GM23338 (cell line): ENCODE data around the gene MTRFR. TPM values are rescaled to one million over a fixed set of nuclear protein-coding genes. Genes with fewer than 3 reads are reported as not detected.

Source experiments
- ATAC-seq: fragments of 200-7000 bp; cut with Tn5 transposase; 3 replicates; pipeline ENCODE4 v1.9.1; 2020
- DNase-seq: peaks from one replicate; pipeline ENCODE4 v3.0.0-alpha.2; 2015; ENCODE audit warnings: low spot score
- H2AFZ ChIP-seq: fragments of 200-600 bp; sonication (generic); 2 replicates; pipeline ENCODE4 v1.8.0; 2016; ENCODE audit warnings: antibody characterized with exemption, mild to moderate bottlenecking, moderate library complexity
- H3F3A ChIP-seq: fragments of 200-600 bp; sonication (generic); replicated peaks from 2 replicates; pipeline ENCODE4 v1.8.0; 2017; ENCODE audit warnings: antibody characterized with exemption, mixed run types, low read depth
- H3K27ac ChIP-seq: fragments of 200-600 bp; sonication (generic); 2 replicates; pipeline ENCODE4 v1.6.1; 2016; ENCODE audit warnings: low read depth
- H3K27me3 ChIP-seq: fragments of 200-600 bp; sonication (generic); 2 replicates; pipeline ENCODE4 v1.8.0; 2016; ENCODE audit warnings: mild to moderate bottlenecking, mixed run types, moderate library complexity; ENCODE audit not compliant: insufficient read depth
- H3K36me3 ChIP-seq: fragments of 200-600 bp; sonication (generic); 2 replicates; pipeline ENCODE4 v1.8.0; 2016; ENCODE audit warnings: mild to moderate bottlenecking; ENCODE audit not compliant: insufficient read depth
- H3K4me1 ChIP-seq: fragments of 200-600 bp; sonication (generic); 2 replicates; pipeline ENCODE4 v1.8.0; 2016; ENCODE audit warnings: mild to moderate bottlenecking, moderate library complexity; ENCODE audit not compliant: insufficient read depth
- H3K4me2 ChIP-seq: fragments of 200-600 bp; sonication (generic); 2 replicates; pipeline ENCODE4 v1.7.1; 2017; ENCODE audit warnings: mixed run types
- H3K4me3 ChIP-seq: fragments of 200-600 bp; sonication (generic); 2 replicates; pipeline ENCODE4 v1.6.1; 2016; ENCODE audit warnings: mixed run types
- H3K79me2 ChIP-seq: fragments of 200-600 bp; sonication (generic); replicated peaks from 2 replicates; pipeline ENCODE4 v1.8.0; 2017; ENCODE audit warnings: mild to moderate bottlenecking; ENCODE audit not compliant: insufficient read depth
- H3K9me2 ChIP-seq: fragments of 200-600 bp; sonication (generic); 2 replicates; pipeline ENCODE4 v1.8.0; 2017; ENCODE audit not compliant: insufficient read depth
- H4K20me1 ChIP-seq: fragments of 200-600 bp; sonication (generic); replicated peaks from 2 replicates; pipeline ENCODE4 v1.8.0; 2017; ENCODE audit warnings: mild to moderate bottlenecking; ENCODE audit not compliant: insufficient read depth
- H3K27ac Mint-ChIP-seq: 2 replicates; pipeline ENCODE4 v1.8.0; 2020; ENCODE audit warnings: inconsistent platforms, mild to moderate bottlenecking, moderate library complexity, mixed read lengths
- H3K27me3 Mint-ChIP-seq: 3 replicates; pipeline ENCODE4 v1.8.0; 2022; ENCODE audit warnings: low read depth, mild to moderate bottlenecking, moderate library complexity, mixed read lengths, inconsistent platforms; ENCODE audit not compliant: insufficient read depth, poor library complexity
- H3K36me3 Mint-ChIP-seq: 3 replicates; pipeline ENCODE4 v1.8.0; 2021; ENCODE audit warnings: low read depth, mild to moderate bottlenecking, inconsistent platforms, moderate library complexity, mixed read lengths
- H3K4me1 Mint-ChIP-seq: 3 replicates; pipeline ENCODE4 v1.8.0; 2020; ENCODE audit warnings: mild to moderate bottlenecking, inconsistent platforms, mixed read lengths
- H3K4me3 Mint-ChIP-seq: 3 replicates; pipeline ENCODE4 v1.8.0; 2021; ENCODE audit warnings: moderate library complexity, mild to moderate bottlenecking, inconsistent platforms, mixed read lengths
- H3K9me3 Mint-ChIP-seq: 3 replicates; pipeline ENCODE4 v1.8.0; 2020; ENCODE audit warnings: moderate library complexity, mild to moderate bottlenecking, inconsistent platforms, mixed read lengths
- CREB1 ChIP-seq: fragments of 250-450 bp; sonication (Bioruptor Pico); IDR thresholded peaks from 2 replicates; pipeline ENCODE4 v1.5.0; 2020; ENCODE audit warnings: low read depth, mild to moderate bottlenecking, moderate library complexity
- ETS1 ChIP-seq: IDR thresholded peaks from 2 replicates; pipeline ENCODE4 v1.6.1; 2016; ENCODE audit warnings: antibody characterized with exemption
- EZH2phosphoT487 ChIP-seq: fragments of 200-600 bp; sonication (generic); IDR thresholded peaks from one replicate; pipeline ENCODE4 v1.8.1; 2018; ENCODE audit warnings: antibody characterized with exemption; ENCODE audit not compliant: unreplicated experiment
- NANOG ChIP-seq: IDR thresholded peaks from 2 replicates; pipeline ENCODE4 v1.6.1; 2016; ENCODE audit warnings: antibody characterized with exemption, borderline replicate concordance
- POLR2AphosphoS5 ChIP-seq: IDR thresholded peaks from 2 replicates; pipeline ENCODE4 v1.6.1; 2016; ENCODE audit warnings: antibody characterized with exemption, low read depth
- STAT1 ChIP-seq: IDR thresholded peaks from one replicate; pipeline ENCODE4 v1.6.1; 2016; ENCODE audit warnings: antibody characterized with exemption; ENCODE audit not compliant: unreplicated experiment
- ZNF114 ChIP-seq: fragments of 250-450 bp; sonication (Bioruptor Pico); IDR thresholded peaks from 2 replicates; pipeline ENCODE4 v1.5.0; 2020; ENCODE audit warnings: mild to moderate bottlenecking, moderate library complexity
- ZNF331 ChIP-seq: fragments of 250-450 bp; sonication (Bioruptor Pico); IDR thresholded peaks from 2 replicates; pipeline ENCODE4 v1.5.0; 2020; ENCODE audit warnings: low read depth, mild to moderate bottlenecking, moderate library complexity
- ZNF462 ChIP-seq: fragments of 250-450 bp; sonication (Bioruptor Pico); IDR thresholded peaks from 2 replicates; pipeline ENCODE4 v1.5.0; 2020; ENCODE audit warnings: mild to moderate bottlenecking, moderate library complexity
- polyA plus RNA-seq: library from polyadenylated mRNA; unstranded; fragments of >200 nt; fragmentation: Nextera tagmentation; extraction: Ambion mirVana; gene quantifications from 2 replicates; pipeline ENCODE4 v1.2.1, GENCODE V29; 2016
- total RNA-seq: library from RNA; depleted of rRNA; stranded (reverse); fragments of >200 nt; shearing (Covaris generic); gene quantifications from 2 replicates; pipeline ENCODE4 v1.2.3, GENCODE V29; 2014
- TF ChIP-seq, protein P1 (sequence below): IDR thresholded peaks from one replicate; pipeline ENCODE4 v1.6.1; 2018; ENCODE audit warnings: antibody characterized with exemption; ENCODE audit not compliant: unreplicated experiment

The MTRFR gene
- total and polyA plus RNA-seq, 2 experiments from 2014 or later, result 14.8 to 38.4 TPM

DNA sequence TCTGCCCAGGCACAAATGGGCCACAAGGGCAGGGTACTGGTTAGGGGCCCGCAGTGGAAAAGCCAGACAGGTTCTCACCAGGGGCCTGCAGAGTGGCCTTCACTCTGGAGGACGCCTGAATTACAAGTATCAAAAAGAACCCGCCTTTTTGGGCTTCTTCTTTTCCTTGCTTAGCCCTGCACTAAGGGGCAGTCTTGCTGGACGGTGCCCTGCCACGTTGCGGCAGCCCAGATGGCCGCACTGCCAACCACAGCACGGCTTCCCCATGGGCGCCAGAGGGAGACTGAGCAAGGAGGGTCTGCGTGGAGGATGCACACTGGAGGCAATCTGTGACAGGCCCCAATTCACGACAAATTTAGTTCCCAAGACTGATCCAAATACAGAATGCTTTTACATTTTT is 56.7 kb downstream of the MTRFR start:
- no peak overlapping the region for H3K27ac ChIP-seq
- no peak for DNase-seq
- no peaks in the 10 kb centered on the region for H3K9me2 ChIP-seq
- H3K4me2 ChIP-seq, result no peak overlapping the region
- H3K36me3 ChIP-seq, result peaks cover 25% of the 10 kb centered on the region
- peaks cover 6% of the 10 kb centered on the region; the same call in 1 of the 2 replicates for H4K20me1 ChIP-seq
- peaks cover 7% of the 10 kb centered on the region for H3K4me1 Mint-ChIP-seq
- no peaks in the 10 kb centered on the region for H3K9me3 Mint-ChIP-seq
- no peak overlapping the region for H3K4me3 ChIP-seq
- H3K36me3 Mint-ChIP-seq, result peaks cover 26% of the 10 kb centered on the region
- no peaks in the 10 kb centered on the region for H3K27me3 Mint-ChIP-seq
- 0 out of 2 replicates have a peak, but pooled peaks cover 15% of the 10 kb centered on the region for H3F3A ChIP-seq
- H3K27me3 ChIP-seq, result no peaks in the 10 kb centered on the region
- ATAC-seq, result no peak
- H2AFZ ChIP-seq, result no peak overlapping the region
- H3K27ac Mint-ChIP-seq, result no peak overlapping the region
- H3K4me1 ChIP-seq, result peaks cover 11% of the 10 kb centered on the region
- H3K79me2 ChIP-seq, result no peaks in the 10 kb centered on the region
- no peak overlapping the region for H3K4me3 Mint-ChIP-seq
- TF ChIP-seq CREB1 (CRISPR knock-in tag) (no peak), ZNF462 (CRISPR knock-in tag) (no peak), NANOG (no peak), ETS1 (no peak), STAT1 (no peak), EZH2phosphoT487 (no peak), ZNF331 (CRISPR knock-in tag) (no peak), ZNF114 (CRISPR knock-in tag) (no peak), POLR2AphosphoS5 (no peak)
- TF ChIP-seq, protein P1, sequence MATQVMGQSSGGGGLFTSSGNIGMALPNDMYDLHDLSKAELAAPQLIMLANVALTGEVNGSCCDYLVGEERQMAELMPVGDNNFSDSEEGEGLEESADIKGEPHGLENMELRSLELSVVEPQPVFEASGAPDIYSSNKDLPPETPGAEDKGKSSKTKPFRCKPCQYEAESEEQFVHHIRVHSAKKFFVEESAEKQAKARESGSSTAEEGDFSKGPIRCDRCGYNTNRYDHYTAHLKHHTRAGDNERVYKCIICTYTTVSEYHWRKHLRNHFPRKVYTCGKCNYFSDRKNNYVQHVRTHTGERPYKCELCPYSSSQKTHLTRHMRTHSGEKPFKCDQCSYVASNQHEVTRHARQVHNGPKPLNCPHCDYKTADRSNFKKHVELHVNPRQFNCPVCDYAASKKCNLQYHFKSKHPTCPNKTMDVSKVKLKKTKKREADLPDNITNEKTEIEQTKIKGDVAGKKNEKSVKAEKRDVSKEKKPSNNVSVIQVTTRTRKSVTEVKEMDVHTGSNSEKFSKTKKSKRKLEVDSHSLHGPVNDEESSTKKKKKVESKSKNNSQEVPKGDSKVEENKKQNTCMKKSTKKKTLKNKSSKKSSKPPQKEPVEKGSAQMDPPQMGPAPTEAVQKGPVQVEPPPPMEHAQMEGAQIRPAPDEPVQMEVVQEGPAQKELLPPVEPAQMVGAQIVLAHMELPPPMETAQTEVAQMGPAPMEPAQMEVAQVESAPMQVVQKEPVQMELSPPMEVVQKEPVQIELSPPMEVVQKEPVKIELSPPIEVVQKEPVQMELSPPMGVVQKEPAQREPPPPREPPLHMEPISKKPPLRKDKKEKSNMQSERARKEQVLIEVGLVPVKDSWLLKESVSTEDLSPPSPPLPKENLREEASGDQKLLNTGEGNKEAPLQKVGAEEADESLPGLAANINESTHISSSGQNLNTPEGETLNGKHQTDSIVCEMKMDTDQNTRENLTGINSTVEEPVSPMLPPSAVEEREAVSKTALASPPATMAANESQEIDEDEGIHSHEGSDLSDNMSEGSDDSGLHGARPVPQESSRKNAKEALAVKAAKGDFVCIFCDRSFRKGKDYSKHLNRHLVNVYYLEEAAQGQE, result no peak
